Natural killer cell (primary cell): ENCODE measurements around the gene PITPNC1. TPM values are rescaled to one million over a fixed set of nuclear protein-coding genes. Genes with fewer than 3 reads are reported as not detected.
A peak's percentile ranks its signal among the peaks of the same experiment; 100 is the strongest.
"Not testable (repeated sequence)": the region's sequence is repeated elsewhere in the genome, so short reads cannot be mapped to it uniquely, and the experiment has no call there.

Experiments used
- ATAC-seq, 3 donors: fragments of 150-1000 bp in 2 of 3; fragments of 200-7000 bp in 1 of 3; cut with Tn5 transposase; 1 replicate in 1 of 3; 2 replicates in 2 of 3; pipeline ENCODE4 v1.10.0; 2021; ENCODE audit warnings: mild to moderate bottlenecking in 2 of 3, moderate library complexity in 2 of 3
- DNase-seq, 2 donors: peaks; one replicate each; pipeline versions ENCODE4 v3.0.0 to v3.0.0-alpha.2; 2013 to 2021; ENCODE audit warnings: mixed read lengths in 1 of 2
- H3K27ac ChIP-seq: one replicate; pipeline ENCODE4 v1.5.1; 2013; ENCODE audit warnings: mild to moderate bottlenecking, low read length
- H3K27me3 ChIP-seq: one replicate; pipeline ENCODE4 v1.6.1; 2013; ENCODE audit warnings: low read length; ENCODE audit not compliant: control insufficient read depth, insufficient read depth
- H3K36me3 ChIP-seq: one replicate; pipeline ENCODE4 v1.6.1; 2013; ENCODE audit warnings: low read length; ENCODE audit not compliant: control insufficient read depth, insufficient read depth
- H3K4me1 ChIP-seq: one replicate; pipeline ENCODE4 v1.6.1; 2013; ENCODE audit warnings: low read length; ENCODE audit not compliant: control insufficient read depth, insufficient read depth
- H3K4me3 ChIP-seq: one replicate; pipeline ENCODE4 v1.5.1; 2013; ENCODE audit warnings: low read length
- H3K9me3 ChIP-seq: one replicate; pipeline ENCODE4 v1.6.1; 2013; ENCODE audit warnings: low read length; ENCODE audit not compliant: control insufficient read depth, insufficient read depth
- H3K27ac Mint-ChIP-seq, 2 donors: one replicate each; pipeline ENCODE4 v1.8.0; 2022; ENCODE audit warnings: mild to moderate bottlenecking in 2 of 2, mixed read lengths in 2 of 2, moderate library complexity in 1 of 2
- H3K27me3 Mint-ChIP-seq, 2 donors: one replicate each; pipeline ENCODE4 v1.8.0; 2022; ENCODE audit warnings: low read depth in 2 of 2, mixed read lengths in 2 of 2
- H3K36me3 Mint-ChIP-seq: one replicate; pipeline ENCODE4 v1.8.0; 2022; ENCODE audit warnings: mixed read lengths
- H3K4me1 Mint-ChIP-seq, 2 donors: one replicate each; pipeline ENCODE4 v1.8.0; 2022; ENCODE audit warnings: mixed read lengths in 2 of 2
- H3K4me3 Mint-ChIP-seq: one replicate; pipeline ENCODE4 v1.8.0; 2022; ENCODE audit warnings: mild to moderate bottlenecking, moderate library complexity, mixed read lengths
- H3K9me3 Mint-ChIP-seq, 2 donors: one replicate each; pipeline ENCODE4 v1.8.0; 2022; ENCODE audit warnings: mixed read lengths in 2 of 2
- CTCF ChIP-seq: fragments of 200-600 bp; IDR thresholded peaks from one replicate; pipeline ENCODE4 v1.8.0; 2022; ENCODE audit warnings: antibody characterized with exemption
- WGBS: methylation state at CpG from one replicate; pipeline ENCODE4 v1.1.7; 2013; ENCODE audit warnings: missing lambda C conversion rate; ENCODE audit not compliant: insufficient coverage; 5-methylcytosine and 5-hydroxymethylcytosine counted together
- intact Hi-C: fragments of 100-400 bp; cut with micrococcal nuclease; formaldehyde crosslinking; loops from one replicate; pipeline ENCODE4 v1.14.2; 2022
- total RNA-seq, 4 donors: library from RNA; stranded (reverse); fragments of 120-200 nt in 1 of 4; gene quantifications; one replicate each; pipeline versions ENCODE4 v1.2.3 to v1.2.4, GENCODE V29; 2013 to 2022

Gene PITPNC1
- total RNA-seq, 3 donors from 2014 or later (not counting 1 experiment from before 2014, with no cell fraction given) = 150 to 185 (median 169) TPM

- Mint-ChIP-seq H3K27me3 (no peaks in the 10 kb centered on the region), H3K4me3 (peak overlapping the region; percentile 75), H3K9me3 (no peaks in the 10 kb centered on the region), H3K4me1 (peaks cover 67 to 80% of the 10 kb centered on the region in 2 donors), H3K36me3 (peaks cover 8% of the 10 kb centered on the region), H3K27ac (peak overlapping the region; percentile 93 to 97)
- WGBS = 79% methylated on average over 16 of the region's 16 CpGs
- no peaks in the 10 kb centered on the region for H3K27me3 ChIP-seq
- no peak for TF ChIP-seq CTCF
- ATAC-seq (peak in 2 of 3 donors; percentile 21 to 32), DNase-seq (peak in 1 of 2 donors; percentile 33)
- H3K4me3 ChIP-seq = no peak overlapping the region
- H3K4me1 ChIP-seq = peaks cover 48% of the 10 kb centered on the region
- H3K27ac ChIP-seq = peak overlapping the region; percentile 86
- intact Hi-C loops = loop anchor here (1.0 to 2.0 kb wide), 3 partner anchors 12 to 33 kb away; no protein-coding TSS in a partner anchor
- H3K9me3 ChIP-seq = no peaks in the 10 kb centered on the region
- H3K36me3 ChIP-seq = peaks cover 2% of the 10 kb centered on the region
Observed at GRCh38 chr17:67401598-67402504, 24.8 kb downstream of the PITPNC1 start.

GRCh38 chr17:67403065-67403464, 26.0 kb downstream of the PITPNC1 start:
- Mint-ChIP-seq H3K4me1 (peaks cover 72 to 84% of the 10 kb centered on the region in 2 donors), H3K4me3 (peak overlapping the region; percentile 75), H3K27ac (peak overlapping the region; percentile 93 to 97), H3K9me3 (no peaks in the 10 kb centered on the region), H3K27me3 (no peaks in the 10 kb centered on the region), H3K36me3 (peaks cover 7% of the 10 kb centered on the region)
- Histone ChIP-seq H3K27me3 (no peaks in the 10 kb centered on the region), H3K9me3 (no peaks in the 10 kb centered on the region), H3K27ac (peak overlapping the region; percentile 86), H3K36me3 (no peaks in the 10 kb centered on the region), H3K4me1 (peaks cover 60% of the 10 kb centered on the region), H3K4me3 (no peak overlapping the region)
- ATAC-seq (no peak), DNase-seq (no peak)
- TF ChIP-seq CTCF = no peak
- intact Hi-C loops = loop anchor here (2.0 kb wide), 2 partner anchors 20 to 32 kb away; no protein-coding TSS in a partner anchor
- no CpG with 5 or more reads among the region's 2 CpGs for WGBS

- H3K4me3 ChIP-seq = no peak overlapping the region
- Mint-ChIP-seq H3K9me3 (no peaks in the 10 kb centered on the region), H3K27ac (peak overlapping the region; percentile 93 to 97), H3K36me3 (peaks cover 3% of the 10 kb centered on the region), H3K4me3 (no peak overlapping the region), H3K27me3 (no peaks in the 10 kb centered on the region), H3K4me1 (peaks cover 72 to 81% of the 10 kb centered on the region in 2 donors)
- no peak for TF ChIP-seq CTCF
- WGBS = 88% methylated on average over 4 of the region's 6 CpGs
- ATAC-seq (no peak), DNase-seq (no peak)
- H3K36me3 ChIP-seq = no peaks in the 10 kb centered on the region
- peak overlapping the region; percentile 86 for H3K27ac ChIP-seq
- H3K27me3 ChIP-seq = no peaks in the 10 kb centered on the region
- intact Hi-C loops = loop anchor here (2.0 kb wide), 2 partner anchors 19 to 31 kb away; no protein-coding TSS in a partner anchor
- no peaks in the 10 kb centered on the region for H3K9me3 ChIP-seq
- H3K4me1 ChIP-seq = peaks cover 64% of the 10 kb centered on the region
Observed at GRCh38 chr17:67403483-67403882, 26.4 kb downstream of the PITPNC1 start.

- H3K9me3 ChIP-seq, intact Hi-C loops, H3K27me3 ChIP-seq, H3K9me3 Mint-ChIP-seq, H3K36me3 ChIP-seq, ATAC-seq, H3K27me3 Mint-ChIP-seq, H3K36me3 Mint-ChIP-seq, DNase-seq, H3K4me3 ChIP-seq: not testable (repeated sequence)
- 77% methylated on average over 3 of the region's 3 CpGs for WGBS
- Mint-ChIP-seq H3K4me3 (peak overlapping the region; percentile 85), H3K4me1 (peaks cover 68 to 71% of the 10 kb centered on the region in 2 donors), H3K27ac (peak overlapping the region; percentile 93 to 95)
- Histone ChIP-seq H3K4me1 (peaks cover 40% of the 10 kb centered on the region), H3K27ac (peak overlapping the region; percentile 83)
Observed at GRCh38 chr17:67408455-67408830, 31.4 kb downstream of the PITPNC1 start.
